DOHH2 (cell line): Measurements from ENCODE around the gene SLC35B2.
A peak's percentile ranks its signal among the peaks of the same experiment; 100 is the strongest.

Source experiments
- H3F3A ChIP-seq: fragments of 200-600 bp; sonication (generic), shearing (Covaris generic); 2 replicates; pipeline ENCODE4 v1.6.0; 2016; ENCODE audit warnings: antibody characterized with exemption, mild to moderate bottlenecking; ENCODE audit not compliant: control insufficient read depth, insufficient read depth
- H3K27ac ChIP-seq: fragments of 200-600 bp; sonication (generic); 2 replicates; pipeline ENCODE4 v1.5.1; 2014; ENCODE audit warnings: low read depth, mild to moderate bottlenecking, low read length, moderate library complexity
- H3K27me3 ChIP-seq: fragments of 200-600 bp; sonication (generic); 2 replicates; pipeline ENCODE4 v1.6.1; 2014; ENCODE audit warnings: mild to moderate bottlenecking, low read length, mixed read lengths; ENCODE audit not compliant: control insufficient read depth
- H3K36me3 ChIP-seq: fragments of 200-600 bp; sonication (generic); 2 replicates; pipeline ENCODE4 v1.6.1; 2014; ENCODE audit warnings: mild to moderate bottlenecking, low read length, moderate library complexity, mixed read lengths; ENCODE audit not compliant: control insufficient read depth
- H3K4me1 ChIP-seq: fragments of 200-600 bp; sonication (generic); 2 replicates; pipeline ENCODE4 v1.6.1; 2014; ENCODE audit warnings: mild to moderate bottlenecking, low read length, mixed read lengths; ENCODE audit not compliant: control insufficient read depth
- H3K4me2 ChIP-seq: fragments of 200-600 bp; sonication (generic); 2 replicates; pipeline ENCODE4 v1.6.0; 2014; ENCODE audit warnings: mild to moderate bottlenecking, low read length, moderate library complexity
- H3K4me3 ChIP-seq: fragments of 200-600 bp; sonication (generic); 2 replicates; pipeline ENCODE4 v1.5.1; 2014; ENCODE audit warnings: mild to moderate bottlenecking, low read length, mixed read lengths
- H3K79me2 ChIP-seq: fragments of 200-600 bp; sonication (generic); 2 replicates; pipeline ENCODE4 v1.6.1; 2014; ENCODE audit warnings: mild to moderate bottlenecking, low read length, mixed read lengths; ENCODE audit not compliant: control insufficient read depth
- H3K9me2 ChIP-seq: fragments of 200-600 bp; sonication (generic); replicated peaks from 2 replicates; pipeline ENCODE4 v1.6.1; 2014; ENCODE audit warnings: mild to moderate bottlenecking, low read length, mixed read lengths; ENCODE audit not compliant: control insufficient read depth
- H3K9me3 ChIP-seq: fragments of 200-600 bp; sonication (generic); 2 replicates; pipeline ENCODE4 v1.6.1; 2014; ENCODE audit warnings: antibody characterized with exemption, low read length, mixed read lengths; ENCODE audit not compliant: control insufficient read depth, insufficient read depth
- H4K20me1 ChIP-seq: fragments of 200-600 bp; sonication (generic); 2 replicates; pipeline ENCODE4 v1.6.0; 2014; ENCODE audit warnings: low read depth, mild to moderate bottlenecking, antibody characterized with exemption, low read length, moderate library complexity; ENCODE audit not compliant: control insufficient read depth, insufficient read depth
- CTCF ChIP-seq: fragments of 200-600 bp; sonication (generic); IDR thresholded peaks from one replicate; pipeline ENCODE4 v1.5.1; 2014; ENCODE audit warnings: antibody characterized with exemption, mild to moderate bottlenecking, low read depth, low read length; ENCODE audit not compliant: poor library complexity, severe bottlenecking
- EZH2phosphoT487 ChIP-seq: fragments of 200-600 bp; sonication (generic); IDR thresholded peaks from 2 replicates; pipeline ENCODE4 v1.6.1; 2017; ENCODE audit warnings: borderline replicate concordance, mild to moderate bottlenecking, antibody characterized with exemption, low read length, moderate library complexity, mixed read lengths

The SLC35B2 gene

DNA sequence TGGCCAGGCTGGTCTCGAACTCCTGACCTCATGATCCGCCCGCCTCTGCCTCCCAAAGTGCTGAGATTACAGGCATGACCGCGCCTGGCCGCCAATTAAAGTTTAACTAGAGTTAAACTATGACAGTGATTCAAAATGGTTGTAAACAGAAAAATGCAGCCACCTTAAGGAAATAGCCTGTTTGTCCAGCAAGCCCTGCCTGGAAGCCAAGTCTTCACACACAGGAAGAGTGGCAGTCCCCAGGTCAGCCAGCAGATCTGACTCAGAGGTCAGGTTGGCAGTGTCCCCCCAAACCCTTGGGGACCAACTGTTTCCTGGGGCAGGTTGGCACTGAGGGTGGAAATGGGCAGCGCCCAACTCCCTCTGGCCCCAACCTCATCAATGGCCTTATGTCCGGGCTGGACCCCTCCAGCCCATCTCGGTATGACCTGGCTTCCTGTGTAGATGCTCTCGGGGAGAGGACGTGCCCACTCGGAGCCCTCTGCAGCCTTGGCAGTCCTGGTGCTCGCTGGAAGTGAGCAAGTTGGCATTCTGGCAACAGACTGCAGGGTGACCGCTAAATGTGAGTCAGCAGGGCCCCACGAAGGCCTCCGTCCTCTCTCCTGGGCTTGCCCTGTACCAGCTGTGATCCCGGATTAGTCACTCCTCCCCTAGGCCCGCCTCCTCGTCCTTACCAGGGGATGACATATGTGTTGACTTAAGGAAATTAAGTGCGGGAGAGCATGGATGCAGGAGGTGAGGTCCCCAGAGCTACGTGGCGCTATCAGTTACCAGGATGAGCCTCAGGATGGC is 20.1 kb downstream of the SLC35B2 start:
- H3K9me3 ChIP-seq = no peaks in the 10 kb centered on the region
- no peak for TF ChIP-seq CTCF
- no peak for TF ChIP-seq EZH2phosphoT487
- no peak overlapping the region for H3K27ac ChIP-seq
- no peaks in the 10 kb centered on the region for H3K27me3 ChIP-seq
- H4K20me1 ChIP-seq = no peaks in the 10 kb centered on the region
- no peaks in the 10 kb centered on the region for H3K79me2 ChIP-seq
- peak overlapping the region; percentile 88 for H3K4me3 ChIP-seq
- peaks cover 40% of the 10 kb centered on the region for H3K36me3 ChIP-seq
- no peaks in the 10 kb centered on the region for H3K9me2 ChIP-seq
- H3F3A ChIP-seq = peaks cover 16% of the 10 kb centered on the region
- H3K4me1 ChIP-seq = peaks cover 13% of the 10 kb centered on the region
- peak overlapping the region; percentile 99 for H3K4me2 ChIP-seq

DNA sequence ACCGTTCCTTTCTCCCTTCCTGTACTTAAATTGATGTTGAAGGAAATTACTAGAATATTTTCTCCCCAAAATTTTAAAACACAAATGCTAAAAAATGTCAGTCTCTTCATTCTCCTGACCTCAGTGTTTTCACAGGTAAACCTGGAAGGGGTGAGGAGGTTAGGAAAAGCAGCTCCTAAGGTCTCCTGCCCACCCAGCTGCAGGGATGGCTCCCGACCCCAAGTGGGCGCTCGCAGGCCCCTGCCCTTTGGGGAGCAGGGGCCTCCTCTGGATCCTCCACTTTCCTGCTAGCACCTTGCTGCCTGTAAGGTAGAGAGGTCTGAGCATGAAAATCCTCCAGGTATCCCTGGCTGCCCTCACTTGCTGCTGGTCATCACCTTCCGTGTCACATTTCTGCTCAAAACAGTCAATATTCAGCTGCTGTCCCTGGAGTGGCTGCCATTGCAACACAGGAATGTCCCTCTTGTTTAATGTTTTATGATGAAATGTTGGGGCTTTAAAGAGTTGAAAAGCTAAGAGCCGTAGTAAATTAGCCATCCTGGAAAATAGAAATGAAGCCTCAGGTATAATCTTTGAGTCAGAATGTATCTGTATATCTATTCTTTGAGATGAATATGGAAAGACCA is 21.3 kb downstream of the SLC35B2 start:
- no peaks in the 10 kb centered on the region for H3K9me3 ChIP-seq
- H3K36me3 ChIP-seq = peaks cover 50% of the 10 kb centered on the region

GRCh38 chr6:44235269-44235668 is 22.1 kb downstream of the SLC35B2 start:
- H3K27me3 ChIP-seq = no peaks in the 10 kb centered on the region
- H3K4me2 ChIP-seq = no peak overlapping the region
- no peak overlapping the region for H3K4me3 ChIP-seq
- peaks cover 13% of the 10 kb centered on the region for H3F3A ChIP-seq
- no peaks in the 10 kb centered on the region for H3K9me2 ChIP-seq
- TF ChIP-seq EZH2phosphoT487 = no peak
- no peak for TF ChIP-seq CTCF
- H3K79me2 ChIP-seq = no peaks in the 10 kb centered on the region
- peaks cover 13% of the 10 kb centered on the region for H3K4me1 ChIP-seq
- H4K20me1 ChIP-seq = no peaks in the 10 kb centered on the region
- H3K36me3 ChIP-seq = peaks cover 57% of the 10 kb centered on the region
- H3K27ac ChIP-seq = no peak overlapping the region
- H3K9me3 ChIP-seq = no peaks in the 10 kb centered on the region

More for the DNA sequence above, 21.3 kb downstream of the SLC35B2 start:
- H3K4me3 ChIP-seq = no peak overlapping the region
- no peaks in the 10 kb centered on the region for H3K27me3 ChIP-seq
- no peaks in the 10 kb centered on the region for H4K20me1 ChIP-seq
- no peak overlapping the region for H3K4me2 ChIP-seq
- no peaks in the 10 kb centered on the region for H3K79me2 ChIP-seq
- peaks cover 13% of the 10 kb centered on the region for H3K4me1 ChIP-seq
- no peak overlapping the region for H3K27ac ChIP-seq
- TF ChIP-seq CTCF (no peak), EZH2phosphoT487 (no peak)
- no peaks in the 10 kb centered on the region for H3K9me2 ChIP-seq
- peaks cover 13% of the 10 kb centered on the region for H3F3A ChIP-seq
